Astrocyte (in vitro differentiated cells and primary cell): Measurements from ENCODE around the gene DCUN1D4.

Source experiments
- CTCF ChIP-seq: IDR thresholded peaks from 2 replicates; pipeline ENCODE4 v1.5.1; 2011; ENCODE audit warnings: low read depth, mild to moderate bottlenecking, inconsistent platforms, low read length, moderate library complexity; ENCODE audit not compliant: insufficient read depth
- EZH2 ChIP-seq: IDR thresholded peaks from 2 replicates; pipeline ENCODE4 v1.6.1; 2012; ENCODE audit warnings: mild to moderate bottlenecking, low read length, inconsistent platforms; ENCODE audit not compliant: insufficient read depth

- no peak for TF ChIP-seq CTCF
- TF ChIP-seq EZH2 = no peak
Observed at GRCh38 chr4:51830156-51830720, 12.7 kb upstream of the DCUN1D4 start.
